HTERT RPE-1 (cell line): ENCODE results near the gene RHEB.

Experiments
- in situ Hi-C: fragments of 300-500 bp; cut with MboI; formaldehyde crosslinking; loops from 4 replicates; pipeline ENCODE4 v1.14.3; 2020; ENCODE audit warnings: low sequenced_read_pairs

RHEB gene

GRCh38 chr7:151435103-151435916 is 84.4 kb downstream of the RHEB start:
- in situ Hi-C loops = no loop called here

- in situ Hi-C loops = no loop called here
These were observed 85.1 kb downstream of the RHEB start for GRCh38 chr7:151434549-151434948.

- in situ Hi-C loops = no loop called here
These were observed 85.8 kb downstream of the RHEB start for GRCh38 chr7:151433721-151434400.

- in situ Hi-C loops = no loop called here
These were observed 86.8 kb downstream of the RHEB start for GRCh38 chr7:151432658-151433521.

- in situ Hi-C loops = no loop called here
These were observed 87.9 kb downstream of the RHEB start for GRCh38 chr7:151431768-151432311.

- in situ Hi-C loops = no loop called here
These were observed 88.4 kb downstream of the RHEB start for GRCh38 chr7:151431281-151431767.

GRCh38 chr7:151430391-151431205 is 89.1 kb downstream of the RHEB start:
- in situ Hi-C loops = no loop called here

- in situ Hi-C loops = no loop called here
These were observed 89.9 kb downstream of the RHEB start for GRCh38 chr7:151429560-151430331.

- in situ Hi-C loops = no loop called here
These were observed 90.5 kb downstream of the RHEB start for GRCh38 chr7:151429237-151429559.

- in situ Hi-C loops = no loop called here
These were observed 91.1 kb downstream of the RHEB start for GRCh38 chr7:151428378-151429236.

GRCh38 chr7:151427705-151428377 is 91.9 kb downstream of the RHEB start:
- in situ Hi-C loops = no loop called here

- in situ Hi-C loops = no loop called here
These were observed 92.6 kb downstream of the RHEB start for GRCh38 chr7:151426904-151427704.

- in situ Hi-C loops = no loop called here
These were observed 93.2 kb downstream of the RHEB start for GRCh38 chr7:151426441-151426903.

GRCh38 chr7:151425670-151426440 is 93.8 kb downstream of the RHEB start:
- in situ Hi-C loops = no loop called here

- in situ Hi-C loops = no loop called here
These were observed 94.9 kb downstream of the RHEB start for GRCh38 chr7:151424799-151425198.

- in situ Hi-C loops = no loop called here
These were observed 95.8 kb downstream of the RHEB start for GRCh38 chr7:151423936-151424335.
